ENCODE data around the gene VARS2. TPM values are rescaled to one million over a fixed set of nuclear protein-coding genes. Genes with fewer than 3 reads are reported as not detected.
"Not testable (repeated sequence)": the region's sequence is repeated elsewhere in the genome, so short reads cannot be mapped to it uniquely, and the experiment has no call there.

The VARS2 gene
- 18.9 TPM for total RNA-seq

DNA sequence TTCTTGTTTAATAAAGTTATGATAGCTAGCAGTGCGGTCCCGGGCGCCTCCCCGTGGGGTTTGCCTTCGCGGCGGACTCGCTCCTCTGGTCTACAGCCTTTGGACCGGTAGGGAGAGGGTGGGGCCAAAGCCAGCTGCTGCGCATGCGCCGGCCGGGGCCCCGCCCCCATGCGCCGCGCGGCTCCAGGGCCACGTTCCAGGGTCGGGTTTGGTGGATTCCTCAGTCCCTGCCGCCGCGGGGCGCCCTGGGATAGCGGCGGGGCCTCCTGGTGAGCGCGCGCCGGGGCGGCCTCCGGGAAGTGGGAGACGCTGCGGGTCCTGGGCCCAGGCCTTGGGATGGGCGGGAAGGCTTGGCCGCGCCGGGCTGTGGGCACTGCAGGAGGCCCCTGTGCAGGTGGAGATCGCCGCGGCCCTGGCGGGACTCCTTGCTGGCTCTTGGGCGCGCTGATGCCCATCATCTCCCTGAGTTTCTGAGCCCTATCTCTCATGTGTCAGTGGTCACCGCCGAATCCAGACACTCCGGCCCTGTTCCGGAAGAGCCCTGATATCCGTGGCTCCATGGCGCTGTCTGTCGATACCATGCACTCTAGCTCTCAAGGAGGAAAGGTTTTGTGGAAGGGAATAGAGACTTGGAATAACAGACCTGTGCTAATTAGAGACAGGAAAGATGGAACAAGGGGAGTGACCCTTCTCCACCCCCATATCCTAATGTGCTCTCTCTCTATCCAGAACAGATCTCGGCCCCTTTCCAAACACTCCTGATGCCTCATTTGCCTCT, at the start of gene VARS2:
TSS of gene VARS2 (plus strand) at position 163 of the 778 bp plus-strand sequence. CDS start at position 762, 599 bp downstream.
- Histone ChIP-seq H3K27ac (peak within 1 kb of the TSS; percentile 94), H3K9me3 (no peaks in the 10 kb centered on the region), H3K27me3 (no peaks in the 10 kb centered on the region), H3K36me3 (peaks cover 0 to 28% of the 10 kb centered on the region in 2 donors), H3K4me3 (peak within 1 kb of the TSS; percentile 56 to 65), H3K4me1 (peaks cover 27% of the 10 kb centered on the region)
- DNase-seq (ENCODE audit: extremely low spot score in 2 of 2): peak in 1 of 2 donors; percentile 97
- intact Hi-C loops (cut with DNase I): no loop called here
- TF ChIP-seq, protein P1, sequence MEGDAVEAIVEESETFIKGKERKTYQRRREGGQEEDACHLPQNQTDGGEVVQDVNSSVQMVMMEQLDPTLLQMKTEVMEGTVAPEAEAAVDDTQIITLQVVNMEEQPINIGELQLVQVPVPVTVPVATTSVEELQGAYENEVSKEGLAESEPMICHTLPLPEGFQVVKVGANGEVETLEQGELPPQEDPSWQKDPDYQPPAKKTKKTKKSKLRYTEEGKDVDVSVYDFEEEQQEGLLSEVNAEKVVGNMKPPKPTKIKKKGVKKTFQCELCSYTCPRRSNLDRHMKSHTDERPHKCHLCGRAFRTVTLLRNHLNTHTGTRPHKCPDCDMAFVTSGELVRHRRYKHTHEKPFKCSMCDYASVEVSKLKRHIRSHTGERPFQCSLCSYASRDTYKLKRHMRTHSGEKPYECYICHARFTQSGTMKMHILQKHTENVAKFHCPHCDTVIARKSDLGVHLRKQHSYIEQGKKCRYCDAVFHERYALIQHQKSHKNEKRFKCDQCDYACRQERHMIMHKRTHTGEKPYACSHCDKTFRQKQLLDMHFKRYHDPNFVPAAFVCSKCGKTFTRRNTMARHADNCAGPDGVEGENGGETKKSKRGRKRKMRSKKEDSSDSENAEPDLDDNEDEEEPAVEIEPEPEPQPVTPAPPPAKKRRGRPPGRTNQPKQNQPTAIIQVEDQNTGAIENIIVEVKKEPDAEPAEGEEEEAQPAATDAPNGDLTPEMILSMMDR (IDR thresholded peaks at IDR 0.05): peak in 1 of 3 experiments; percentile 35
- TF ChIP-seq POLR2A (IDR thresholded peaks at IDR 0.05) (peak in 1 of 2 donors; percentile 57), POLR2AphosphoS5 (IDR thresholded peaks at IDR 0.05; ENCODE audit: insufficient read depth in 1 of 2, low read depth in 1 of 2) (peak; percentile 76)

DNA sequence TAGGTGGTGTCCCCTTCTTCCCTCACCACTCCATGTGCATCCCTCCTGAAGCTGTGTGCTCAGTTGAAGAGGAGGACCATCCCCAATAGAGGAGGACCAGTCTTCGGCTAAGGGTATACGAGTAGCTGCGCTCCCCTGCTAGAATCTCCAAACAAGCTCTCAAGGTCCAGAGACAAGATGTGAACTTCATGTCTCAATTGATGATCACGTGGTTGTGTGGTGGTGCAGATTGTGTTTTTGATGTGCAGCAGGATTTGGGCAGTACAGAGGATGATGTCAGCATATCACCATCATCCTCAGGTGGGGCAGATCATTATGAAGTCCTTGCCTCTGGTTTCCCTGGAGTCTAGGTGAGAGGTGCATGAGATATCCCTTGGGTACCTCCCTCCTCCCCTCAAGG, 49.7 kb upstream of the VARS2 start:
- intact Hi-C loops (cut with DNase I): no loop called here
- H3K36me3 ChIP-seq: no peaks in the 10 kb centered on the region
- no peaks in the 10 kb centered on the region for H3K27me3 ChIP-seq
- peaks cover 1% of the 10 kb centered on the region for H3K9me3 ChIP-seq
- no peak overlapping the region for H3K27ac ChIP-seq
- H3K4me3 ChIP-seq: no peak overlapping the region
- no peak for DNase-seq (ENCODE audit: extremely low spot score in 2 of 2)
- H3K4me1 ChIP-seq: no peaks in the 10 kb centered on the region
- TF ChIP-seq POLR2AphosphoS5 (IDR thresholded peaks at IDR 0.05; ENCODE audit: insufficient read depth in 1 of 2, low read depth in 1 of 2): no peak
- TF ChIP-seq, protein P1 (IDR thresholded peaks at IDR 0.05): no peak
- no peak for TF ChIP-seq POLR2A (IDR thresholded peaks at IDR 0.05)

DNA sequence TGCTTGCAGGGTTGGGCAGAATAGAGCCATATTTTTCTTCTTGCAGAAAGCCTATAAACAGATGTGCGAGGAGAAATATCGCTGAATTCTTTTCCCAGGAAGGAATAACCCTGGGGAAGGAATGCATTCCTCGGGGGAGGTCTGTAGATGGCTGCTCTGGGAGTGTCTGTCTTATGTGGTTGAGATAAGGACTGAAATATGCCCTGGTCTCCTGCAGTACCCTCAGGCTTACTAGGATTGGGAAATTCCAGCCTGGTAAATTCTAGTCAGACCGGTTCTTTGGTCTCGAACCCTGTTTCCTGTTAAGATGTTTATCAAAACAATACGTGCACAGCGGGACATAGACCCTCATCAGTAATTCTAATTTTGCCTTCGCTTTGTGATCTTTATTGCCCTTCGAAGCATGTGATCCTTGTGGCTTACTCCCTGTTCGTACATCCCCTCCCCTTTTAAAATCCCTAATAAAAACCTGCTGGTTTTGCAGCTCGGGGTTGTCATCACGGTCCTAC, 44.7 kb upstream of the VARS2 start:
- H3K27ac ChIP-seq; H3K4me1 ChIP-seq; DNase-seq (ENCODE audit: extremely low spot score in 2 of 2); intact Hi-C loops (cut with DNase I); H3K4me3 ChIP-seq; H3K27me3 ChIP-seq; H3K36me3 ChIP-seq: not testable (repeated sequence)
- peaks cover 11% of the 10 kb centered on the region for H3K9me3 ChIP-seq

DNA sequence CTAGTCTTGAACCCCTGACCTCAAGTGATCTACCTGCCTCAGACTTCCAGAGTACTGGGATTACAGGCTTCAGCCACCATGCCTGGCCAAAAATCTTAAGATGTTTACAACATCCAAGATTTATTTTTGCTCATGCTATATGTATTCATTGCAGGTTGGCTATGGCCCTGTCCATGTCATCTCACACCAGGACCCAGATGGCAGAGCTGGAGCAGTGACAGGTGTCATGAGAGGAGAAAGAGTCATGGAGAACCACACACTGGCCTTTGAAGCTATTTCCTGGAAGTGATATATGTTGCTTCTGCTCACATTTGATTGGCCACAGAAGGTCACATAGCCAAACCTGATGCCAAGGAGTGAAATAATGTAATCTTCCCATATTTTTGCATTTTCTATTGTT, 43.5 kb upstream of the VARS2 start:
- Histone ChIP-seq H3K4me3 (no peak overlapping the region), H3K9me3 (peaks cover 11% of the 10 kb centered on the region), H3K4me1 (peaks cover 5% of the 10 kb centered on the region), H3K27me3 (no peaks in the 10 kb centered on the region), H3K27ac (no peak overlapping the region), H3K36me3 (no peaks in the 10 kb centered on the region)
- TF ChIP-seq POLR2AphosphoS5 (IDR thresholded peaks at IDR 0.05; ENCODE audit: insufficient read depth in 1 of 2, low read depth in 1 of 2) (no peak), POLR2A (IDR thresholded peaks at IDR 0.05) (no peak)
- TF ChIP-seq, protein P1 (IDR thresholded peaks at IDR 0.05): no peak
- intact Hi-C loops (cut with DNase I): no loop called here
- DNase-seq (ENCODE audit: extremely low spot score in 2 of 2): no peak

DNA sequence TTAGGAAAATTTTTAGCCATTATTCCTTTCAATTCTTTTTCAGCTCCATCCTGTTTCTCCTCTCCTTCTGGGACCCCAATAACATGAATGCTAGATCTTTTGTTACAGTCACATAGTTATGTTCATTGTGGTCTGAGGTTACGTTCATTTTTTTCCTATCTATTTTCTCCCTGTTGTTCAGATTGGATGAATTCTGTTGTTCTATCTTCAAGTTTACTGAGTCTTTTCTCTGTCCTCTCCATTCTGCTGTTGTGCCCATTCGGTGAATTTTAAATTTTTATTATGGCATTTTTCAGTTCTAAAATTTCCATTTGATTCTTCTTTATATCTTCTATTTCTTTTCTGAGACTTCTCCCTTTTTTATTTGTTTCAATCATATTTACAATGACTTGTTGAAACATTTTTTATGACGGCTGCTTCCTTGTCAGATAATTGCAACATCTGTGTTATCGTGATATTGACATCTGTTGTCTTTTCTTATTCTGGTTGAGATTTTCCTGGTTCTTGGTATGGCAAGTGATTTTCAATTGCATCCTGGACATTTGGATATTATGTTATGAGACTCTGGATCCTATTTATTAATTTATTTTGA, 42.4 kb upstream of the VARS2 start:
- intact Hi-C loops (cut with DNase I): no loop called here
- TF ChIP-seq POLR2A (IDR thresholded peaks at IDR 0.05): no peak
- TF ChIP-seq, protein P1 (IDR thresholded peaks at IDR 0.05): no peak
- no peak for TF ChIP-seq POLR2AphosphoS5 (IDR thresholded peaks at IDR 0.05; ENCODE audit: insufficient read depth in 1 of 2, low read depth in 1 of 2)

More for the DNA sequence above, 42.4 kb upstream of the VARS2 start:
- H3K36me3 ChIP-seq: no peaks in the 10 kb centered on the region
- H3K4me3 ChIP-seq: no peak overlapping the region
- peaks cover 11% of the 10 kb centered on the region for H3K9me3 ChIP-seq
- H3K27me3 ChIP-seq: no peaks in the 10 kb centered on the region
- no peak for DNase-seq (ENCODE audit: extremely low spot score in 2 of 2)
- H3K4me1 ChIP-seq: peaks cover 16% of the 10 kb centered on the region
- H3K27ac ChIP-seq: no peak overlapping the region
